ENCODE measurements around the gene CAMK2B.
"Not testable (repeated sequence)": the region's sequence is repeated elsewhere in the genome, so short reads cannot be mapped to it uniquely, and the experiment has no call there.

Gene CAMK2B

GRCh38 chr7:44186736-44187135, 138.7 kb downstream of the CAMK2B start:
- no peak for DNase-seq

- DNase-seq: no peak
These were observed 139.7 kb downstream of the CAMK2B start for GRCh38 chr7:44185729-44186128.

- no peak for DNase-seq
These were observed 140.4 kb downstream of the CAMK2B start for GRCh38 chr7:44184873-44185446.

GRCh38 chr7:44184206-44184872, 141.1 kb downstream of the CAMK2B start:
- no peak for DNase-seq

GRCh38 chr7:44183386-44183785, 142.0 kb downstream of the CAMK2B start:
- DNase-seq: no peak

- DNase-seq: no peak
These were observed 142.6 kb downstream of the CAMK2B start for GRCh38 chr7:44182827-44183226.

- DNase-seq: no peak
These were observed 144.8 kb downstream of the CAMK2B start for GRCh38 chr7:44180631-44181030.

GRCh38 chr7:44177570-44178131, 147.7 kb downstream of the CAMK2B start:
- DNase-seq: no peak

GRCh38 chr7:44176486-44176885, 148.9 kb downstream of the CAMK2B start:
- no peak for DNase-seq

GRCh38 chr7:44175730-44176129, 149.7 kb downstream of the CAMK2B start:
- no peak for DNase-seq

- not testable (repeated sequence) for DNase-seq
These were observed 150.8 kb downstream of the CAMK2B start for GRCh38 chr7:44174694-44174948.

GRCh38 chr7:44173911-44174693, 151.3 kb downstream of the CAMK2B start:
- no peak for DNase-seq

- no peak for DNase-seq
These were observed 152.5 kb downstream of the CAMK2B start for GRCh38 chr7:44172803-44173424.

- DNase-seq: no peak
These were observed 153.0 kb downstream of the CAMK2B start for GRCh38 chr7:44172352-44172751.

- not testable (repeated sequence) for DNase-seq
These were observed 153.5 kb downstream of the CAMK2B start for GRCh38 chr7:44171901-44172300.

- no peak for DNase-seq
These were observed 157.5 kb downstream of the CAMK2B start for GRCh38 chr7:44167920-44168319.

All from stimulated activated CD4-positive, alpha-beta T cell treated with anti-CD3 and anti-CD28 coated beads, Interleukin-12 subunit alpha, Interleukin-12 subunit beta, amount 100 ng/mL, for 4 hours (primary cell).